ENCODE data around the gene SH3PXD2A. TPM values are rescaled to one million over a fixed set of nuclear protein-coding genes. Genes with fewer than 3 reads are reported as not detected.

The SH3PXD2A gene
- total RNA-seq, 1 donor from 2014 or later: 12.2 TPM

- no peak for DNase-seq (ENCODE audit: low read depth)
- no peak for TF ChIP-seq CTCF (IDR thresholded peaks at IDR 0.05; ENCODE audit: insufficient read depth, low read length, poor library complexity, severe bottlenecking)
- H3K27me3 ChIP-seq (ENCODE audit: control insufficient read depth, insufficient read depth, low read length): peaks cover 5% of the 10 kb centered on the region
- no peak overlapping the region for H3K4me3 ChIP-seq (ENCODE audit: low read depth, low read length)
- H3K36me3 ChIP-seq (ENCODE audit: control insufficient read depth, insufficient read depth, low read length): no peaks in the 10 kb centered on the region
These were observed 128.7 kb downstream of the SH3PXD2A start for GRCh38 chr10:103726637-103727036.

GRCh38 chr10:103725242-103725641, 130.1 kb downstream of the SH3PXD2A start:
- DNase-seq (ENCODE audit: low read depth): no peak
- peaks cover 5% of the 10 kb centered on the region for H3K27me3 ChIP-seq (ENCODE audit: control insufficient read depth, insufficient read depth, low read length)
- H3K4me3 ChIP-seq (ENCODE audit: low read depth, low read length): no peak overlapping the region
- TF ChIP-seq CTCF (IDR thresholded peaks at IDR 0.05; ENCODE audit: insufficient read depth, low read length, poor library complexity, severe bottlenecking): no peak
- H3K36me3 ChIP-seq (ENCODE audit: control insufficient read depth, insufficient read depth, low read length): no peaks in the 10 kb centered on the region

- H3K27me3 ChIP-seq (ENCODE audit: control insufficient read depth, insufficient read depth, low read length): peaks cover 5% of the 10 kb centered on the region
- no peaks in the 10 kb centered on the region for H3K36me3 ChIP-seq (ENCODE audit: control insufficient read depth, insufficient read depth, low read length)
- H3K4me3 ChIP-seq (ENCODE audit: low read depth, low read length): no peak overlapping the region
- no peak for TF ChIP-seq CTCF (IDR thresholded peaks at IDR 0.05; ENCODE audit: insufficient read depth, low read length, poor library complexity, severe bottlenecking)
- no peak for DNase-seq (ENCODE audit: low read depth)
These were observed 130.6 kb downstream of the SH3PXD2A start for GRCh38 chr10:103724771-103725170.

GRCh38 chr10:103724074-103724473, 131.3 kb downstream of the SH3PXD2A start:
- peaks cover 2% of the 10 kb centered on the region for H3K27me3 ChIP-seq (ENCODE audit: control insufficient read depth, insufficient read depth, low read length)
- no peaks in the 10 kb centered on the region for H3K36me3 ChIP-seq (ENCODE audit: control insufficient read depth, insufficient read depth, low read length)
- TF ChIP-seq CTCF (IDR thresholded peaks at IDR 0.05; ENCODE audit: insufficient read depth, low read length, poor library complexity, severe bottlenecking): no peak
- H3K4me3 ChIP-seq (ENCODE audit: low read depth, low read length): no peak overlapping the region
- DNase-seq (ENCODE audit: low read depth): no peak

GRCh38 chr10:103723557-103723956, 131.8 kb downstream of the SH3PXD2A start:
- H3K4me3 ChIP-seq (ENCODE audit: low read depth, low read length): no peak overlapping the region
- no peaks in the 10 kb centered on the region for H3K36me3 ChIP-seq (ENCODE audit: control insufficient read depth, insufficient read depth, low read length)
- peaks cover 2% of the 10 kb centered on the region for H3K27me3 ChIP-seq (ENCODE audit: control insufficient read depth, insufficient read depth, low read length)
- no peak for DNase-seq (ENCODE audit: low read depth)
- no peak for TF ChIP-seq CTCF (IDR thresholded peaks at IDR 0.05; ENCODE audit: insufficient read depth, low read length, poor library complexity, severe bottlenecking)

GRCh38 chr10:103722632-103723031, 132.7 kb downstream of the SH3PXD2A start:
- TF ChIP-seq CTCF (IDR thresholded peaks at IDR 0.05; ENCODE audit: insufficient read depth, low read length, poor library complexity, severe bottlenecking): no peak
- peaks cover 2% of the 10 kb centered on the region for H3K27me3 ChIP-seq (ENCODE audit: control insufficient read depth, insufficient read depth, low read length)
- H3K36me3 ChIP-seq (ENCODE audit: control insufficient read depth, insufficient read depth, low read length): no peaks in the 10 kb centered on the region
- H3K4me3 ChIP-seq (ENCODE audit: low read depth, low read length): no peak overlapping the region
- no peak for DNase-seq (ENCODE audit: low read depth)
